Liver (tissue), 9 donors: Measurements from ENCODE around the gene CD6. TPM values are rescaled to one million over a fixed set of nuclear protein-coding genes. Genes with fewer than 3 reads are reported as not detected.

Experiments used
- DNase-seq: peaks from one replicate; pipeline ENCODE4 v3.0.0-alpha.2; 2017; ENCODE audit warnings: low spot score
- H3K27ac ChIP-seq, 2 donors: one replicate each; pipeline ENCODE4 v1.7.0; 2013; ENCODE audit warnings: inconsistent platforms in 2 of 2, low read length in 2 of 2, control low read depth in 1 of 2, low read depth in 1 of 2, mild to moderate bottlenecking in 1 of 2
- H3K27me3 ChIP-seq, 4 donors: one replicate each; pipeline versions ENCODE4 v1.6.1 to v1.7.0; 2013; ENCODE audit warnings: low read length in 3 of 4, inconsistent platforms in 1 of 4, mild to moderate bottlenecking in 1 of 4, moderate library complexity in 1 of 4; ENCODE audit not compliant: control insufficient read depth in 4 of 4, insufficient read depth in 4 of 4
- H3K36me3 ChIP-seq, 4 donors: one replicate each; pipeline versions ENCODE4 v1.6.1 to v1.7.0; 2013; ENCODE audit warnings: low read length in 3 of 4, mild to moderate bottlenecking in 3 of 4, low read depth in 1 of 4, moderate library complexity in 1 of 4; ENCODE audit not compliant: control insufficient read depth in 4 of 4, insufficient read depth in 3 of 4
- H3K4me1 ChIP-seq, 4 donors: one replicate each; pipeline versions ENCODE4 v1.6.1 to v1.7.0; 2013; ENCODE audit warnings: low read length in 3 of 4, mild to moderate bottlenecking in 3 of 4, moderate library complexity in 1 of 4; ENCODE audit not compliant: control insufficient read depth in 4 of 4, insufficient read depth in 4 of 4
- H3K4me3 ChIP-seq, 3 donors: one replicate each; pipeline versions ENCODE4 v1.6.1 to v1.7.0; 2013; ENCODE audit warnings: low read length in 3 of 3, control low read depth in 1 of 3, low read depth in 1 of 3, mild to moderate bottlenecking in 1 of 3
- H3K9ac ChIP-seq, 2 donors: one replicate each; pipeline ENCODE4 v1.7.0; 2013; ENCODE audit warnings: low read length in 2 of 2, mild to moderate bottlenecking in 2 of 2, moderate library complexity in 2 of 2, control low read depth in 1 of 2, low read depth in 1 of 2
- H3K9me3 ChIP-seq, 4 donors: one replicate each; pipeline versions ENCODE4 v1.6.1 to v1.7.0; 2013; ENCODE audit warnings: low read length in 3 of 4; ENCODE audit not compliant: control insufficient read depth in 4 of 4
- ATF3 ChIP-seq: IDR thresholded peaks from 2 replicates; pipeline ENCODE4 v1.6.1; 2016; ENCODE audit warnings: antibody characterized with exemption
- CTCF ChIP-seq: fragments of 150-350 bp; IDR thresholded peaks from 2 replicates; pipeline ENCODE4 v1.5.1; 2017; ENCODE audit warnings: improper control_type of control experiment, low read depth, low read length; ENCODE audit not compliant: missing input control
- EGR1 ChIP-seq, 2 donors: IDR thresholded peaks; 2 replicates each; pipeline ENCODE4 v1.6.1; 2016 to 2018; ENCODE audit warnings: antibody characterized with exemption in 2 of 2, low read depth in 2 of 2
- FOXA1 ChIP-seq: IDR thresholded peaks from 2 replicates; pipeline ENCODE4 v1.6.1; 2016; ENCODE audit warnings: antibody characterized with exemption
- FOXA2 ChIP-seq: IDR thresholded peaks from 2 replicates; pipeline ENCODE4 v1.6.1; 2016; ENCODE audit warnings: antibody characterized with exemption
- GABPA ChIP-seq, 2 donors: IDR thresholded peaks in 1 of 2; conservative IDR thresholded peaks in 1 of 2; 2 replicates each; pipeline ENCODE4 v1.6.1; 2016; ENCODE audit warnings: antibody characterized with exemption in 2 of 2, mild to moderate bottlenecking in 1 of 2, moderate library complexity in 1 of 2
- HNF4A ChIP-seq, 2 donors: conservative IDR thresholded peaks; 2 replicates each; pipeline ENCODE4 v1.6.1; 2016; ENCODE audit warnings: antibody characterized with exemption in 2 of 2, mild to moderate bottlenecking in 2 of 2
- HNF4G ChIP-seq: IDR thresholded peaks from 2 replicates; pipeline ENCODE4 v1.6.1; 2016; ENCODE audit warnings: antibody characterized with exemption
- JUND ChIP-seq, 2 donors: IDR thresholded peaks; 2 replicates each; pipeline ENCODE4 v1.6.1; 2016; ENCODE audit warnings: antibody characterized with exemption in 2 of 2
- MAX ChIP-seq: IDR thresholded peaks from 2 replicates; pipeline ENCODE4 v1.6.1; 2016; ENCODE audit warnings: antibody characterized with exemption
- NR2F2 ChIP-seq: IDR thresholded peaks from 2 replicates; pipeline ENCODE4 v1.6.1; 2016; ENCODE audit warnings: antibody characterized with exemption
- RAD21 ChIP-seq, 2 donors: IDR thresholded peaks; 2 replicates each; pipeline ENCODE4 v1.6.1; 2016; ENCODE audit warnings: antibody characterized with exemption in 2 of 2, mild to moderate bottlenecking in 2 of 2
- REST ChIP-seq: IDR thresholded peaks from 2 replicates; pipeline ENCODE4 v1.6.1; 2016; ENCODE audit warnings: antibody characterized with exemption, mild to moderate bottlenecking
- RXRA ChIP-seq, 2 donors: IDR thresholded peaks; 2 replicates each; pipeline ENCODE4 v1.6.1; 2017 to 2018; ENCODE audit warnings: antibody characterized with exemption in 2 of 2, mild to moderate bottlenecking in 1 of 2
- SP1 ChIP-seq: IDR thresholded peaks from 2 replicates; pipeline ENCODE4 v1.6.1; 2018; ENCODE audit warnings: antibody characterized with exemption, mild to moderate bottlenecking
- TAF1 ChIP-seq: conservative IDR thresholded peaks from 2 replicates; pipeline ENCODE4 v1.6.1; 2016; ENCODE audit warnings: antibody characterized with exemption, mild to moderate bottlenecking
- YY1 ChIP-seq: IDR thresholded peaks from 2 replicates; pipeline ENCODE4 v1.6.1; 2016; ENCODE audit warnings: antibody characterized with exemption, mild to moderate bottlenecking
- ZBTB33 ChIP-seq: IDR thresholded peaks from 2 replicates; pipeline ENCODE4 v1.6.1; 2016; ENCODE audit warnings: antibody characterized with exemption
- WGBS: extraction: QIAGEN DNeasy Blood & Tissue Kit; methylation state at CpG from one replicate; pipeline ENCODE4 v1.1.7; 2013; 5-methylcytosine and 5-hydroxymethylcytosine counted together
- polyA plus RNA-seq, 2 donors: library from polyadenylated mRNA; stranded (reverse) in 1 of 2; unstranded in 1 of 2; fragments of 200-250 nt in 1 of 2; fragments of >200 nt in 1 of 2; fragmentation: Nextera tagmentation in 1 of 2; extraction: Ambion mirVana in 1 of 2; gene quantifications; one replicate each; pipeline versions ENCODE4 v1.2.1 to v1.2.3, GENCODE V29; 2013 to 2015
- total RNA-seq, 2 donors: library from RNA; depleted of rRNA; stranded (reverse); fragments of >200 nt; gene quantifications; one replicate each; pipeline ENCODE4 v1.2.3, GENCODE V29; 2014
- donor health status: healthy.
- donor health status: healthy.
- donor health status: healthy.
- donor health status: healthy.
- donor health status: healthy.

CD6 gene
- total and polyA plus RNA-seq, 4 donors, result 0.31 to 0.59 (median 0.45) TPM

- peaks cover 0 to 10% (median 0%) of the 10 kb centered on the region in 4 donors for H3K27me3 ChIP-seq
- peaks cover 0 to 3% (median 0%) of the 10 kb centered on the region in 4 donors for H3K9me3 ChIP-seq
- H3K4me3 ChIP-seq, result no peak overlapping the region
- no peak for DNase-seq
- WGBS, result 78% methylated on average over 14 of the region's 14 CpGs
- no peaks in the 10 kb centered on the region for H3K4me1 ChIP-seq
- TF ChIP-seq NR2F2 (no peak), MAX (no peak), RXRA (IDR thresholded peaks at IDR 0.05) (no peak), FOXA1 (no peak), RAD21 (IDR thresholded peaks at IDR 0.05) (no peak), ZBTB33 (no peak), EGR1 (IDR thresholded peaks at IDR 0.05; ENCODE audit: low read depth in 2 of 2) (no peak), HNF4A (conservative IDR thresholded peaks at IDR 0.05) (no peak), REST (no peak), YY1 (no peak), SP1 (no peak), HNF4G (no peak), FOXA2 (no peak), CTCF (no peak), JUND (IDR thresholded peaks at IDR 0.05) (no peak), GABPA (IDR thresholded peaks at IDR 0.05 in 1 of 2, conservative IDR thresholded peaks at IDR 0.05 in 1 of 2) (no peak), ATF3 (no peak), TAF1 (no peak)
- no peak overlapping the region for H3K27ac ChIP-seq
- no peak overlapping the region for H3K9ac ChIP-seq
- H3K36me3 ChIP-seq, result no peaks in the 10 kb centered on the region
Measured at GRCh38 chr11:61024938-61025820, 53.7 kb downstream of the CD6 start.
